Skeletal muscle satellite cell (primary cell): ENCODE results near the gene CCDC196.
"Not testable (repeated sequence)": the region's sequence is repeated elsewhere in the genome, so short reads cannot be mapped to it uniquely, and the experiment has no call there.

ENCODE experiments used
- H3K27me3 ChIP-seq: 2 replicates; pipeline ENCODE4 v1.7.0; 2013; ENCODE audit warnings: low read length; ENCODE audit not compliant: control insufficient read depth, insufficient read depth
- H3K36me3 ChIP-seq: 2 replicates; pipeline ENCODE4 v1.7.0; 2013; ENCODE audit warnings: mild to moderate bottlenecking, control low read depth, low read length; ENCODE audit not compliant: insufficient read depth
- H3K4me1 ChIP-seq: 2 replicates; pipeline ENCODE4 v1.7.0; 2013; ENCODE audit warnings: low read length; ENCODE audit not compliant: control insufficient read depth, insufficient read depth
- H3K4me2 ChIP-seq: 2 replicates; pipeline ENCODE4 v1.7.0; 2013; ENCODE audit warnings: mild to moderate bottlenecking, low read length
- H3K4me3 ChIP-seq: 2 replicates; pipeline ENCODE4 v1.7.0; 2013; ENCODE audit warnings: low read length
- H3K9ac ChIP-seq: 2 replicates; pipeline ENCODE4 v1.7.0; 2013; ENCODE audit warnings: mild to moderate bottlenecking, low read depth, low read length, moderate library complexity
- H3K9me3 ChIP-seq: replicated peaks from 2 replicates; pipeline ENCODE4 v1.7.0; 2013; ENCODE audit warnings: mild to moderate bottlenecking, control low read depth, low read length

Gene CCDC196

DNA sequence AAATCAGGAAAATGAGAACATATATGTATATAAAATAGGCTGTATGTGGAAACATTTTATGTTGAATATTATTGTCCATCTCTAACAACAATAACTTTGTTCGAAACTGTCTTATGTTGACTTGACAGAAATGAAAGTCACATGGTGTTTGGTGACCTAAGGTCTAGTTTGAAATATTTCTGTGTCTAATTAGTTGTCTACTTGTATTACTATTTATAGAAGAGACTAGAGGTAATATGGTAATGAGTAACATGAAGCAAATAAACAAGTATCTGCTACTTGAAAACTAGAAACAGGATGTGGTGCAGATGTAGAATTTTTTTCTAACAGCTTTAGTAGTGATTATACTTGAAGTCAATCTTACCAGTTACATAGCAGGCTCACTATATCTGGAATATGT lies 25.7 kb downstream of the CCDC196 start:
- Histone ChIP-seq H3K9me3 (no peaks in the 10 kb centered on the region), H3K9ac (no peak overlapping the region), H3K36me3 (no peaks in the 10 kb centered on the region), H3K4me1 (peaks cover 11% of the 10 kb centered on the region), H3K27me3 (no peaks in the 10 kb centered on the region), H3K4me3 (no peak overlapping the region), H3K4me2 (no peak overlapping the region)

DNA sequence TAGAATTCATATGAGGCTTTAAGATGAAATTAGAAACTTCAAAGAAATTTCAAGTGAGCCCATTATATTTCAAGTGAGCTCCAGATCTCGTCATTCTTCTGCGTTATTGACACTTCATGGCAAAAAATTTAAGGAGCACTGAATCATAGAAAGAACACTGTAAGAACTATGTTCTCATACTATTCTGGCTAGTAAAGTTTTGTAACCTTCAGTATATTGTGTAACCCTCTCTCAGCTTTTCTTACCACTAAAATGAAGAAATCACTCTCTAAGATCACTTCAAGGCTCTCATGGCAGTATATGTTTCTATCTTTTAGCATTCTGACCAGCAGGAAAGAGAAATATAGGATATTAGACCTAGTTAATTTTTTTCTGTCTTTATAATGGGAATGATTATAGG lies 28.0 kb downstream of the CCDC196 start:
- H3K4me3 ChIP-seq, result no peak overlapping the region
- H3K4me1 ChIP-seq, result peaks cover 8% of the 10 kb centered on the region
- H3K27me3 ChIP-seq, result no peaks in the 10 kb centered on the region
- H3K4me2 ChIP-seq, result no peak overlapping the region
- H3K9me3 ChIP-seq, result no peaks in the 10 kb centered on the region
- no peak overlapping the region for H3K9ac ChIP-seq
- no peaks in the 10 kb centered on the region for H3K36me3 ChIP-seq

DNA sequence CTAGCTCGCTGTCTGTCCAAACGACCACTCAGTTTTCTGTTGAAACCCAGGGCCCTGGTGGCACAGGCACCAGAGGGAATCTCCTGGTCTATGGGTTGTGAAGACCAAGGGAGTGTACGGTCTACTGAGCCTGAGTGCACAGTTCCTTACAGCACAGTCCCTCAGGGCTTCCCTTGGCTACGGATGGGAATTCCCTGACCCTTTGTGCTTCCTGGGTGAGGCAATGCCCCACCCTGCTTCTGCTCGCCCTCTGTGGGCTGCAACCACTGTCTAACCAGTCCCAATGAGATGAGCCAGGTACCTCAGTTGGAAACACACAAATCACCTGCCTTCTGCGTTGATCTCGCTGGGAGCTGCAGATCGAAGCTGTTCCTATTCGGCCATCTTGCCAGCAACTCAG lies 44.4 kb downstream of the CCDC196 start:
- no peak overlapping the region for H3K9ac ChIP-seq
- H3K4me1 ChIP-seq, result no peaks in the 10 kb centered on the region
- no peaks in the 10 kb centered on the region for H3K36me3 ChIP-seq
- H3K9me3 ChIP-seq, result no peaks in the 10 kb centered on the region
- no peaks in the 10 kb centered on the region for H3K27me3 ChIP-seq
- no peak overlapping the region for H3K4me3 ChIP-seq
- H3K4me2 ChIP-seq, result no peak overlapping the region

DNA sequence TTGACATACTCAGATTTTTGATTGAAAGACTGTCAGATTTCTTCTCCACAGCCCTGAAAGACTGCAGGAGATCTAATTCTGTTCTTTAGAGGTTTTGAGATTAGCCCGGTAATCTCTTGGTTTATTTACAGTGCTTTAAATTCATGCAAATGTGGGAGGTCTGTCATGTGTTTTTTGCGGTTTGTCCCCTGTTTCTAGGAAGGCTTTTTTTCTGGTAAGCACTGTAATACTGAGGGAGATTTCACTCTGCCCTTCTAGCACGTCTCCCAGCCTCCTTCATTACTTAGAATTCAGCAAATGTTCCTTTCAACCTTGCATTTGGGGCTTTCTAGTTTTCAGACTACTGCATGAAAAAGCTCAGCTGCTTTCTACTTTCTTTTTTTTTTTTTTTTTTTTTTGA lies 52.9 kb downstream of the CCDC196 start:
- Histone ChIP-seq H3K36me3 (no peaks in the 10 kb centered on the region), H3K4me1 (no peaks in the 10 kb centered on the region), H3K4me2 (no peak overlapping the region), H3K4me3 (no peak overlapping the region), H3K9me3 (no peaks in the 10 kb centered on the region), H3K9ac (no peak overlapping the region), H3K27me3 (no peaks in the 10 kb centered on the region)

DNA sequence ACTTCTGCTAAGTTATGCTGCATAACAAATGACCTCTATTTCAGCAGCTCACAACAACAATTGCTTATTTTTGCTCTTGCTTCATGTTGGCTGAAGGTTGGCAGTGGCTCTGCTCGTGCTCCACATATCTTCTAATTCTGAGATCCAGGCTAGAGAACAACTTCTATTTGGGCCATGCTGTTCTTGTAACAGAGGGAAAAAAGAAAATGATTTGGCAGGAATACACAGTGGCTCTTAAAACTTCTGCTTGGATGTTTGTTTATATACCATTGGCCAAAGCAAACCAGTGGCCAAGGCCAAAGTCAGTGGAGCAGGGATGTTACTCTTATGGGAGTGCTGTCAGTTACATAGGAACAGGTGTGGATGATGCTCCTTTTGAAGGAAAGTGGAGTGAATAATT lies 53.9 kb downstream of the CCDC196 start:
- no peak overlapping the region for H3K4me2 ChIP-seq
- H3K4me1 ChIP-seq, result no peaks in the 10 kb centered on the region
- no peaks in the 10 kb centered on the region for H3K27me3 ChIP-seq
- no peak overlapping the region for H3K9ac ChIP-seq
- no peaks in the 10 kb centered on the region for H3K9me3 ChIP-seq
- H3K4me3 ChIP-seq, result no peak overlapping the region
- no peaks in the 10 kb centered on the region for H3K36me3 ChIP-seq

GRCh38 chr14:66541627-66542026 lies 55.5 kb downstream of the CCDC196 start:
- H3K4me1 ChIP-seq, result no peaks in the 10 kb centered on the region
- H3K4me2 ChIP-seq, result no peak overlapping the region
- no peaks in the 10 kb centered on the region for H3K27me3 ChIP-seq
- H3K36me3 ChIP-seq, result no peaks in the 10 kb centered on the region
- no peak overlapping the region for H3K4me3 ChIP-seq
- no peaks in the 10 kb centered on the region for H3K9me3 ChIP-seq
- no peak overlapping the region for H3K9ac ChIP-seq

- Histone ChIP-seq H3K9me3 (no peaks in the 10 kb centered on the region), H3K4me1 (no peaks in the 10 kb centered on the region), H3K9ac (no peak overlapping the region), H3K4me2 (no peak overlapping the region), H3K27me3 (no peaks in the 10 kb centered on the region), H3K4me3 (no peak overlapping the region), H3K36me3 (no peaks in the 10 kb centered on the region)
Measured at GRCh38 chr14:66543996-66544395, 57.8 kb downstream of the CCDC196 start.

- not testable (repeated sequence) for H3K9me3 ChIP-seq, H3K4me3 ChIP-seq, H3K27me3 ChIP-seq, H3K9ac ChIP-seq, H3K4me2 ChIP-seq, H3K4me1 ChIP-seq, H3K36me3 ChIP-seq
Measured at GRCh38 chr14:66545191-66545590, 59.0 kb downstream of the CCDC196 start.

DNA sequence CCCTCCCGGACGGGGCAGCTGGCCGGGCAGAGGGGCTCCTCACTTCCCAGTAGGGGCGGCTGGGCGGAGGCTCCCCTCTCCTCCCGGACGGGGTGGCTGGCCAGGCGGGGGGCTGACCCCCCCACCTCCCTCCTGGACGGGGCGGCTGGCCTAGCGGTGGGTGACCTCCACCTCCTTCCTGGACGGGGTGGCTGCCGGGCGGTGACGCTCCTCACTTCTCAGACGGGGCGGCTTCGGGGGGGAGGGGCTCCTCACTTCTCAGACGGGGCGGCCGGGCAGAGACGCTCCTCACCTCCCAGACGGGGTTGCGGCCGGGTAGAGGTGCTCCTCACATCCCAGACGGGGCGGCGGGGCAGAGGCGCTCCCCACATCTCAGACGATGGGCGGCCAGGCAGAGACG lies 59.6 kb downstream of the CCDC196 start:
- H3K27me3 ChIP-seq, H3K4me1 ChIP-seq, H3K36me3 ChIP-seq, H3K4me2 ChIP-seq, H3K9ac ChIP-seq, H3K4me3 ChIP-seq, H3K9me3 ChIP-seq: not testable (repeated sequence)
